OCI-LY1 (cell line): ENCODE results near the gene OR2A12.

Source experiments
- CTCF ChIP-seq: fragments of 200-600 bp; sonication (generic), shearing (Covaris generic); IDR thresholded peaks from 2 replicates; pipeline ENCODE4 v1.5.1; 2017; ENCODE audit warnings: mild to moderate bottlenecking, antibody characterized with exemption, low read length, moderate library complexity, mixed read lengths
- EZH2 ChIP-seq: fragments of 200-600 bp; sonication (generic), shearing (Covaris generic); IDR thresholded peaks from 2 replicates; pipeline ENCODE4 v1.8.0; 2017; ENCODE audit warnings: borderline replicate concordance, mixed run types, mild to moderate bottlenecking, antibody characterized with exemption, low read length, moderate library complexity, mixed read lengths

- TF ChIP-seq CTCF: no peak
- no peak for TF ChIP-seq EZH2
These were observed 1.2 kb downstream of the OR2A12 start for GRCh38 chr7:144087230-144087629.
